Measurements from ENCODE around the gene KRTAP4-1.

DNA sequence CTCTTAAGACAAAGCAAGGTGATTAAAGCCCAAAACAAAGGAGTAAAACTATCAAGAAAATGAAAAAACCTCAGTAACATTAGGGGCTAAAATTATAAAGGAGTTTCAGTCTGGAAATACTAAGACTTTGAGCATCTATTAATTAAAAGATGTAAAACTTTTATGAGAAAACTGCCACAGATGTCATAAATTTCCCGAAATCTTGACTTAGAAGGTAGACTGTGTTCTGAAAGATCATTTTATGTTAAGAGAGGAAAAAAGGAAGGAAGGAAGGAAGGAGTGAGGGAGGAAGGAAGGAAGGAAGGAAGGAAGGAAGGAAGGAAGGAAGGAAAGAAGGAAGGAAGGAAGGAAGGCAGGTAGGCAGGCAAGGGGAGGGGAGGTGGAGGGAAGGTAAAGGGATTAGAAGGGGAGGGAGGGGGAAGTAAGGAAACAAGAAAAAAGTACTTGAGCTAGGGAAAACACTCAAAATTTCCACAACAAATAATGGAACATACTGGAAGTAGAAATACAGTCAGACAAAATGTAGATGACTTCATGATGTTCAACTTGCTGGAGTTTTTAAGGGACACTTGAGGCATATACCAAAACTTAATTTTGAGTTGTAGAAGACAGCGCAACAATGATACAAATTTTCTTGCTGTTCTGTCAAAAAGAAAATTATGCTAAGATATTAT is 37.0 kb downstream of the KRTAP4-1 start:
- no peak for TF ChIP-seq POLR2A (IDR thresholded peaks at IDR 0.05; ENCODE audit: low read depth, low read length)
- TF ChIP-seq POLR2AphosphoS5 (IDR thresholded peaks at IDR 0.05; ENCODE audit: low read depth, low read length) = no peak
- TF ChIP-seq TAF1 (IDR thresholded peaks at IDR 0.05; ENCODE audit: borderline replicate concordance, low read depth, low read length) = no peak
